ENCODE data around the gene SIRT3. TPM values are rescaled to one million over a fixed set of nuclear protein-coding genes. Genes with fewer than 3 reads are reported as not detected.
A peak's percentile ranks its signal among the peaks of the same experiment; 100 is the strongest.

SIRT3 gene
- total RNA-seq, 1 experiment from 2014 or later: 13.9 TPM

- H4K91ac ChIP-seq (ENCODE audit: insufficient read length, low read depth, low read length): no peak overlapping the region
- H3K56ac ChIP-seq (ENCODE audit: insufficient read length, low read depth, low read length): no peak overlapping the region
- peaks cover 5% of the 10 kb centered on the region for H3K79me1 ChIP-seq (ENCODE audit: insufficient read depth, low read depth, low read length, poor library complexity, severe bottlenecking)
- no peak overlapping the region for H3K27ac Mint-ChIP-seq
- no peak for DNase-seq
- H2AK5ac ChIP-seq (ENCODE audit: insufficient read length, low read length): no peak overlapping the region
- H3K14ac ChIP-seq (ENCODE audit: insufficient read depth, low read length): no peak overlapping the region
- no CpG with 5 or more reads among the region's 5 CpGs for WGBS (ENCODE audit: extremely low coverage, insufficient read length, low lambda C conversion rate)
- H2BK20ac ChIP-seq (ENCODE audit: low read depth, low read length, poor library complexity, severe bottlenecking): no peak overlapping the region
- no peaks in the 10 kb centered on the region for H4K20me1 ChIP-seq (ENCODE audit: control insufficient read depth, insufficient read depth, insufficient read length)
- no peak overlapping the region for H3K27ac ChIP-seq (ENCODE audit: insufficient read length, low read depth, low read length)
- H2AFZ ChIP-seq (ENCODE audit: low read length): no peak overlapping the region
- no peak overlapping the region for H4K5ac ChIP-seq (ENCODE audit: insufficient read length, low read depth, low read length)
- peaks cover 21% of the 10 kb centered on the region for H3K23me2 ChIP-seq (ENCODE audit: insufficient read length, low read depth, low read length, poor library complexity, severe bottlenecking)
- no peak overlapping the region for H3K4ac ChIP-seq (ENCODE audit: low read depth, low read length)
- H3K4me2 ChIP-seq (ENCODE audit: insufficient read depth, insufficient read length, low read length): no peak overlapping the region
- no peak overlapping the region for H2BK12ac ChIP-seq (ENCODE audit: insufficient read length, low read depth, low read length)
- H2BK5ac ChIP-seq (ENCODE audit: insufficient read length, low read length): no peak overlapping the region
- H3K79me2 ChIP-seq (ENCODE audit: insufficient read depth, low read length): no peaks in the 10 kb centered on the region; the same call in 1 of the 2 replicates
- H3K9me3 ChIP-seq (ENCODE audit: control insufficient read depth, low read depth, low read length): no peaks in the 10 kb centered on the region
- no peak for TF ChIP-seq CTCF (conservative IDR thresholded peaks at IDR 0.05)
- H3K4me3 Mint-ChIP-seq: peak overlapping the region in 1 of 2 experiments; percentile 97; a peak in 1 of 5 replicates
- H3K23ac ChIP-seq (ENCODE audit: insufficient read length, low read depth, low read length): no peak overlapping the region
- H3K9me3 Mint-ChIP-seq: no peaks in the 10 kb centered on the region
- no peak overlapping the region for H2BK120ac ChIP-seq (ENCODE audit: low read depth, low read length, poor library complexity, severe bottlenecking)
- H4K8ac ChIP-seq (replicated peaks; ENCODE audit: insufficient read length, low read depth, low read length): no peak overlapping the region
- H3K9ac ChIP-seq (ENCODE audit: extremely low read depth, insufficient read length, low read length): no peak overlapping the region
- H3T11ph ChIP-seq (ENCODE audit: low read length): no peak overlapping the region
- no peaks in the 10 kb centered on the region; the same call in 1 of the 2 replicates for H3K4me1 ChIP-seq (ENCODE audit: insufficient read depth, low read length)
- H3K36me3 Mint-ChIP-seq (ENCODE audit: insufficient read depth in 1 of 3, low read depth in 3 of 3): peaks cover 28 to 63% (median 62%) of the 10 kb centered on the region in 3 experiments
- H3K4me1 Mint-ChIP-seq: peaks cover 5 to 17% of the 10 kb centered on the region in 2 experiments
- H2BK15ac ChIP-seq (ENCODE audit: low read depth, low read length): no peak overlapping the region
- no peaks in the 10 kb centered on the region for H3K27me3 ChIP-seq (ENCODE audit: insufficient read depth, low read length)
- H3K27me3 Mint-ChIP-seq (ENCODE audit: low read depth): no peaks in the 10 kb centered on the region
- no peak overlapping the region for H3K18ac ChIP-seq (ENCODE audit: insufficient read length, low read depth, low read length)
These were observed 25.4 kb downstream of the SIRT3 start for GRCh38 chr11:210803-211180.

All from H9 (cell line).